Hippocampal formation (tissue), 2 donors: ENCODE measurements around the gene PHOSPHO2.
"Not testable (repeated sequence)": the region's sequence is repeated elsewhere in the genome, so short reads cannot be mapped to it uniquely, and the experiment has no call there.

ENCODE experiments used
- DNase-seq, 2 donors: peaks; one replicate each; lab custom pipeline; 2025; lab: John Stamatoyannopoulos, UW

The PHOSPHO2 gene

DNA sequence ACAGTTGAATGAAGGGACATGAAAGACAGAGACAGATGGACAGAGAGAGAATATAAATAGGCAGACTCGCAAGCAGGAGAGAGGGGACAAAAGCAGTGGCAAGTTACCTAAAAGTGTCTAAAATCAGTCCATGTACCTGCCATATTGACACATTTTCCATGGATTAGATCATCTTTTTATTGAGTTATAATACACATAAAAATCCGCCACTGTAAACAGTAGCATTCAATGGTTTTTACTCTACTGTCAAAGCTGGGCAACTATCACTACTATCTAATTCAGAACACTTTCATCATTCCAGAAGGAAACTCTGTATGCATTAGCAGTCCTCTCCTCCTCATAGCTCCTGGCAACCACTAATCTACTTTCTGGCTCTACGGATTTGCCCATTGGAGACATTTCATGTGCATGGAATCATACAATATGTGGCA lies 10.1 kb upstream of the PHOSPHO2 start:
- DNase-seq = no peak

GRCh38 chr2:169684712-169685111 lies 9.6 kb upstream of the PHOSPHO2 start:
- DNase-seq = not testable (repeated sequence)

- not testable (repeated sequence) for DNase-seq
Observed at GRCh38 chr2:169686825-169687224, 7.4 kb upstream of the PHOSPHO2 start.

DNA sequence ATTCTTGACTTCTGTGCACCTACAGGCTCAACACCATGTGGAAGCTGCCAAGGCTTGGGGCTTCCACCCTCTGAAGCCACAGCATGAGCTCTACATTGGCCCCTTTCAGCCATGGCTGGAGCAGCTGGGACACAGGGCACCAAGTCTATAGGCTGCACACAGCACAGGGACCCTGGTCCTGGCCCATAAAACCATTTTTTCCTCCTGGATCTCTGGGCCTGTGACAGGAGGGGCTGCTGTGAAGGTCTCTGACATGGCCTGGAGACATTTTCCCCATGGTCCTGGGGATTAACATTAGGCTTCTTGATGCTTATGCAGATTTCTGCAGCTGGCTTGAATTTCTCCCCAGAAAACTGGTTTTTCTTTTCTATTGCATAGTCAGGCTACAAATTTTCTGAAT lies 6.3 kb upstream of the PHOSPHO2 start:
- DNase-seq = not testable (repeated sequence)

DNA sequence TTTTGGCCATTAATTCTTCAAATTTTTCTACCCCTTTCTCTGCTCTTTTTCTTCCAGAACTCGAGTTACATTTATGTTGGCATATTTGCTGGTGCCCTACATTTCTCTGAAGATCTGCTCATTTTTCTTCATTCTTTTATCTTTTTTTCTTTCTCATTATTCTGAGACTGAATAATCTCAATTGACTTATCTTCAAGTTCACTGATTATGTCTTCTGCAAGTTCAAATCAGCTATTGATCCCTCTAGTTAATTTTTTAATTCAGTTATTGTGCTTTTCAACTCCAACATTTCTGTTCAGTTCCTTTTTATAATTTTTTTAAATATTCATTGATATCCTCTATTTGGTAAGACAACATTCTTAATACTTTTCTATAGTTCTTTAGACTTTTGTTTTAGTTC lies 3.3 kb upstream of the PHOSPHO2 start:
- no peak for DNase-seq

GRCh38 chr2:169692718-169693117 lies 1.6 kb upstream of the PHOSPHO2 start:
- no peak for DNase-seq

DNA sequence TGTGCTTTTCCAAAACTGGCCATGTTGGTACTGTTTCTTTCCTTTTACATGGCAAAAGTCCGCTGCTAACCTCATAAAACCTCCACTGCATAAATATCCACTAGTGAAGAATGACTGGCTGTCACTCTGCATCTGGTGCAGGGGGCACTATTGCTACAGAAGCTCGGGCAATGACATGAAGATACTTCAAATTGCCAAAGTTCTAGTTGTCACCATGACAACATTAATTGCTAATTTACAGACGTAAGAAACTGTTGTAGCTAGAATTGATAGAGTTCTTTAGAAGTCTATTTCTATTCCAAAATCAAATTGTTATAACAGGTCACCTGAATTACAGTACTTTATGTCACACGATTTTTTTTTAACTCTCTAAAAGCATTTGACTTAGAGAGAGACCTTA lies 909 bp upstream of the PHOSPHO2 start:
- peak in 1 of 2 donors; percentile 28 for DNase-seq

DNA sequence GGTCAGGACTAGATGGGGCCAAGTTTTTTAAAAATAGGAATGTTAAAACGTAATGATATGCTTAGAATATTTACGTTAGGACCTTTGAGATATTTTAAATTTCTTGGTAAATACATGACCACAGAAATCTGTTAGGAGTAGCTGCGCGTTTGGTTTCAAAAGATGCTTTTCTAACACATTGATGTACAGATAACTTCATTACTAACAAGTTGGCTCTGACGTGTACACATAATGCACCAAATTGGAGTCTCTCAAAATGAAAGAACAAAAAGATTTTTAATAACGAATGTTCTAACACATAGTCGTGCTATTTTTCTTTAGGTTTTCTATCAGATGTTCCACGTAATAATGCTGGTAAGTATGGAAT lies 608 bp downstream of the PHOSPHO2 start:
- no peak for DNase-seq

DNA sequence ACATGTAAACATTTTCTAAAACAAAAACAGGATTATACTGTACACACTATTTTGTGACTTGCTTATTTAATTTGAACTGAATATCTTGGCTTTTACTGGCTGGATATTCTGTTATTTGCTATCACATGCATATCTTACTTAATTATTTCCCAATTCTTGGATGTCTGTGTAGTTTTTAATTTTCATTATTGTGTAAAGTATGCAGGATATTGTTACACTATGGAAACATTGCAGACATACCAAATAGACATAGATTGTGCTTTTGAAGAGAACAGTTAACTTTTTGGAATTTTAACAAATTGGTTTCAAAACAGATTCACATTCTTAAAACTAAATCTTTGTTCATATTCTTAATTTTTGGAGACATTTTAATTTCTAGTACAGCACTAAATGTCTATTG lies 2.1 kb downstream of the PHOSPHO2 start:
- DNase-seq = no peak

- DNase-seq = not testable (repeated sequence)
Observed at GRCh38 chr2:169699173-169699572, 4.9 kb downstream of the PHOSPHO2 start.

- DNase-seq = no peak
Observed at GRCh38 chr2:169702996-169703395, 8.7 kb downstream of the PHOSPHO2 start.

DNA sequence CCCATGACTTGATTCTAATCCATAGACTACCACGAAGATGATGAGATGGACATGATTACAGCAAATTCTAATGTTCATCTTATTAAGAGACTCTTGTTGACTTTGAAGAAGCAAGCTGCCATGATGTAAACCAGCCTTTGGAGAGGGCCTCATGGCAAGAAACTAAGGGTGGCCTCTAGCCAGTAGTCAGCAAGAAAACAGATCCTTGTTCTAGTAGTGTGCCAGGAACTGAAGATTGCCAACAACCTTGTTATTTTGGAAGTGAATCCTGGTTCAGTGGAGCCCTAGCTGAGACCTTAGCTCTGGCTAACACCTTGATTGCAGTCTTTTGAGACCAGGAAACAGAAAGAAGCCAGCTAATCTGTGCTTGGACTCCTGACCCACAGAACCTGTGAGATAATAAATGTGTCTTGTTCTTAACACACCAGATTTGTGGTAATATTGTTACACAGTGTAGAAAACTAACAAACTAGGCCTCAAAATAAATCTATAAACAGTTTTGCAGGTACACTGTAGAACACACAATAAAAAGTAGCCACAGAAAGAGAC lies 10.0 kb downstream of the PHOSPHO2 start:
- no peak for DNase-seq

DNA sequence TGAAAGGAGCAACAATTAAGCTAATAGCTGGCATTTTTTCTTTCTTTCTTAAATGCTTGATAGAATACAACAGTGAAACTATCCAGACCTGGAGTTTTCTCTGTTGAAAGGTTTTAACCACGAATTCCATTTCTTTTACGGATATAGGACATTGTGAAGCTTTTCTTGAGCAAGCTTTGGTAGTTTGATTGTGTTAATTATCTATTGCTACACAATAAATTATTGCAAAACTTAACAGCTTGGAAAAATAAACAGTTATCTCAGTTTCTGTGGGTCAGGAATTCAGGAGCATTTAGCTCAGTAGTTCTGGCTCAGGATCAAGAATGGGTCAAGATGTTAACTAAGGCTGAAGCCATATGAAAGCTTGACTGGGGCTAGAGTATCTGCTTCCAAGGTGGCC lies 11.7 kb downstream of the PHOSPHO2 start:
- no peak for DNase-seq

DNA sequence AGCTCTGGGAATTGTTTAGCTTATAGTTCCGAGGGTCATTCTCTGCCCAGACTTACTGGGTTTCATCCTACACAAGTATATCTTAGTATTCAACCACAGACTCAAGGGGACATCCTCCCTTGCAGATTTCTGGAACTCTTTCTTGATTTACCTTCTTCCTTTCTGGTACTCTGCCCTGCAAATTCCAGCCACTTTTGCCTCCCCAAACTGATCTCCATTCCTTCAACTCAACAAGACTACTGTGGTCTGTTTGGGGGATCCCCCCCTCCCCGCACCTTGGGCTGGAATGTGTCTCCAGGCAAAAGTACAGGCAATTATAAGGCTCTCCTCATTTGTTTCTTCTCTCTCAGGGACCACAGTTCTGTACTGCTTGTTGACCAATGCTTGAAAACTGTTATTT lies 13.4 kb downstream of the PHOSPHO2 start:
- no peak for DNase-seq

- DNase-seq = no peak
Observed at GRCh38 chr2:169709331-169709730, 15.1 kb downstream of the PHOSPHO2 start.

DNA sequence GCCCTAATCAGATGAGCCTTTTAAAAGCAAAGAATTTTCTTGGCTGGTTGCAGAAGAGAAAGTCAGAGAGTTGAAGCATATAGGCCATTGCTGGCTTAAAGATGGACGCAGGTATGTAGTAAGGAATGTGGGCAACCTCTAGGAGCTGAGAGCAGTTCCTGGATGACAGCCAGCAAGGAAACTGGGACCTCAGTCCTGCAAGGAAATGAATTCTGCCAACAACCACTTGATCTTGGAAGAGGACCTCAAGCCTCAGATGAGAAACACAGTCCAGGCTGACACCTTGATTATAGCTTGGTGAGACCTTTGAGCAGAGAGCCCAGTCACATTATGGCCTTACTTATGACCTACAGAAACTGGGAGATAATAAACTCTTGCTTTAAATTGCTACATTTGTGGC lies 15.7 kb downstream of the PHOSPHO2 start:
- no peak for DNase-seq

- no peak for DNase-seq
Observed at GRCh38 chr2:169711751-169712509, 17.7 kb downstream of the PHOSPHO2 start.

- no peak for DNase-seq
Observed at GRCh38 chr2:169712791-169713227, 18.5 kb downstream of the PHOSPHO2 start.

DNA sequence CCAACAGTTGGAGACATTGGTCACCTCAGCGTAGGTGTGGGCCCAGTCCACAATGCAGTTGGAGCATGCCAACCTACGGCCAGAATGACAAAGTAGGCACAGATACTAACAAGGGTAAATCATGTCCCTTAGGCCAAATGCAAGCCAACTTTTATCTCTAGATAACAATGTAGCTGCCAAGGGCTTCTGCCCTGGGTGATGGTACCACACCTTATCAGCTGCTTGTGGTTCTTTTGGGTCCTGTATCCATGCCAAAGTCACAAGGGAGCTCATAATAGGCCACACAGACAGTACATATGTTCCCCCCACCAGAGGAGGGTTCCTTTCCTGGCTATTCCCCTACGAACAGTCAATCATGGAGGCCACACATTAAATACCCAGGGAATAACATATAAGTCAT lies 19.1 kb downstream of the PHOSPHO2 start:
- no peak for DNase-seq

GRCh38 chr2:169714699-169715098 lies 20.4 kb downstream of the PHOSPHO2 start:
- peak; percentile 33 to 74 for DNase-seq

- no peak for DNase-seq
Observed at GRCh38 chr2:169715379-169716237, 21.3 kb downstream of the PHOSPHO2 start.

- DNase-seq = no peak
Observed at GRCh38 chr2:169716238-169716886, 22.1 kb downstream of the PHOSPHO2 start.
